GM19193 (cell line): ENCODE measurements around the gene RAB41.

Experiments used
- POLR2A ChIP-seq: IDR thresholded peaks from 4 replicates; pipeline ENCODE4 v1.6.1; 2011; ENCODE audit not compliant: insufficient read depth, insufficient read length; ENCODE audit errors: extremely low read depth

Gene RAB41

DNA sequence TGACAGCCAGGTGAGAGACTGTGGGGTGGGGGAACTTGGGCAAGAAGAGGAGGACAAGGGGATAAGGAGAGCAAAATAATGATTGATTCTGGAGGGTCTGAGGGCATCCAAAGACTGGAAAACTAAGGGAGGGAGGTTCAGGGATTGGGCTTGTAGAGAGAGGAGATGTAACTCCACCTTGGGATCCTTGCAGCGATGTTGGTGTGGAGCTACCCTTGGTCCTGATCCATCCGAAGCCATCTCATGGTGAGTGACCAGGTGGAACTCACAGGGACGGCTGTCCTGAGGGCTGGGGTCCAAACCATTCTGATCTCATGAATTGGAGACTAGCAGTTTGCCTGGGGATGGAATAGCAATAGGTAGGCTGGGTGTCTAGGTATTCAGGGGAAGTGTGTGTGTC lies 1.4 kb upstream of the RAB41 start:
- TF ChIP-seq POLR2A: no peak

DNA sequence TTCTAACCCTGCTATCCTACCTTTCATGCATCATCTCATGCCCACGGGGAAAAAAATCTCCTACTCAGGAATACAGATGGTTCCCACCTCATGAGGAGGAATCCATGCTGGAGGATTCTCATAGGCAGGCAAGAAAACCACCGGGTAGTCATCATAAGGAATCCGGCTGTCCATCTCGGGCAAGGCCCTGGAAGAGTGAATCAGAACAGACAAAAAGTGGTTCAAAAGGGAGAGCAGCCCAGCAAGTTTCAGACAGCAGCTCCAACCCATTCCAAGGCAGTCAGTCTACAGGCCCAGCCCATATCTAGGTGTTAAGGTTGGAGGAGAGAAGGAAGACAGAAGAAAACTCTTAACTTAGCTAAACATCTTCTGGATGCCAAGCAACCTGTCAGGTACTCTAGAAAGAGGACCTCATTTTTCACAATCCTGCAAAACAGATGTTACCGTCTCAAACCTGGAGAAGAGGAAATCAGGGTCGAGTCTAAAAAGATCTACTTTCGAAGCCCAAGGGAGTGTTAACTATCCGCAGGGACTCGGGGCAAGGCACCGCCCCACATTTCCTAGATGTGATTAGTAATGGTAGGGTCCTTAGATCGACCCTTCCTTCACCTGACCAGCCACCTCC lies 7.3 kb downstream of the RAB41 start:
- TF ChIP-seq POLR2A: no peak

DNA sequence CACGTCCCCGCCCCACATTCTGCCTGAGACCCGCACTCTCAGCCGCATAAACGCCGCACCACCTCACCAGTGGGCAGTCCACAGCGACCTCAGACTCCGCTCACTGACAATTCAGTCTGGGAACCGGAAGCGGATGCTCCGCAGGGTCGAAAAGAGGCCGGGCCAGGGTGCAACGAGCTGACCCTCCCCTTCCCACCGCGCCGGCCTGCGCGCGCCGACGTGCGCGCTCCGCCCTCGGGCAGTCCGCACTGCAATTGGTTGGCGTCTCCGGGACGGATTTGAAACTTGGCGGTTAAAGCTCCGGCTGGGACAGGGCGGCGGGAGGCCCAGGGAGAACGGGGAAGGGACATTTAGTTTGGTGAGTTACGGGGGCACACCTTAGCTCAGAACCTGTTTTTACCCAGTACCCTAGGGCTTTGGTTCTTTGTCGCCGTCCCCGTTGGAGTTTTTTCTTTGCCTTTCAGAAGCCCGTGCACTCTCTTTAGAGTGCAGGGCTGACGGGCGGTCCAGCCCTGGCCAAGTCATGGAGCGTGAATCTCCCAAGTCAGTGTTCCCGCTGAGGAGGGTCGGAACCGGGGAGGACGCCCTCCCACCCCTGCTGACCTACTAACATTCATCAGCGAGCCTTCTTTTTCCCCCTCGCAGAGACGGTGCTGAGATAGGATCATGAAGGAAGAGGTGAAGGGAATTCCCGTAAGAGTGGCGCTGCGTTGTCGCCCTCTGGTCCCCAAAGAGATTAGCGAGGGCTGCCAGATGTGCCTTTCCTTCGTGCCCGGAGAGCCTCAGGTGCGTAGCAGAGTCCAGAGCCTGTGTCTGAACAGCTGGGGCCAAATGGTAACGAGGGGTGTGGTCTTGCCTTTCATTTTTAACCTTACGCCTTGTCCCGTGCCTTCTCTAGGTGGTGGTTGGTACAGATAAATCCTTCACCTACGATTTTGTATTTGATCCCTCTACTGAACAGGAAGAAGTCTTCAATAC lies 8.1 kb downstream of the RAB41 start, which contains the start of the genes KIF4A and PDZD11:
Gene KIF4A (plus strand): TSS at position 312 of the 978 bp plus-strand sequence. CDS start 355 bp downstream, at position 667.
Gene PDZD11 (minus strand): TSS at position 135 of the 978 bp plus-strand sequence. CDS start 586 bp downstream, outside the sequence.
- peak; percentile 82 for TF ChIP-seq POLR2A

DNA sequence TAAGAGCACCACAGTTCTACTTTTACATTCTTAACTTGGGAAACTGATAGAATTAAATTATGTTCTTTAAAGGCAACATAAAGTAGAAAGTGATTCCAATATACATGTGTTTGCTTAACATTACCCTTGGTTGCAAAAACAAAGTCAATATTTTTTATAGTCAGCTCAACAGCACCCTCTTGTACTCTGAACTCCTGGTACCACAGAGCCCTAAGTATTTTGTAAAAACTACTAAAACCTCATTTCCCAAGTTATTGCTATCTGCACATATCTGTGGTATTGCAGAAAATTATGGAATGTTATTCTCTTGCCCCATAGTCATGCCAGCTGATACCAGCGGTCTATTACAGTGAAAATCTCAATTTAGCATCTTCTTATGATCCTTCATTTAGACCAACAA lies 10.8 kb downstream of the RAB41 start:
- TF ChIP-seq POLR2A: no peak

DNA sequence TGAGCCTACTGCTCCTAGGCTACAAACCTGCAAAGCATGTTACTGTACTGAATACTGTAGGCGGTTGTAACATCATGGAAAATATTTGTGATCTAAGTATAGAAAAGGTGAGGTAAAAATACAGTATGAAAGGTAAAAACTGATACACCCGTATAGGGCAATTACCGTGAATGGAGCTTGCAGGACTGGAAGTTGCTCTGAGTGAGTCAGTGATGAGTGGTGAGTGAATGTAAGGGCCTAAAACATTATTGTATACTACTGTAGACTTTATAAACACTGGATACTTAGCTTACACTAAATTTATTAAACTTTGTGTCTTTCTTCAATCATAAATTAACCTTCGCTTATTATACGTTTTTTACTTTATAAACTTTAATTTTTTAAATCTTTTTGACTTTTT lies 11.6 kb downstream of the RAB41 start:
- TF ChIP-seq POLR2A: no peak

DNA sequence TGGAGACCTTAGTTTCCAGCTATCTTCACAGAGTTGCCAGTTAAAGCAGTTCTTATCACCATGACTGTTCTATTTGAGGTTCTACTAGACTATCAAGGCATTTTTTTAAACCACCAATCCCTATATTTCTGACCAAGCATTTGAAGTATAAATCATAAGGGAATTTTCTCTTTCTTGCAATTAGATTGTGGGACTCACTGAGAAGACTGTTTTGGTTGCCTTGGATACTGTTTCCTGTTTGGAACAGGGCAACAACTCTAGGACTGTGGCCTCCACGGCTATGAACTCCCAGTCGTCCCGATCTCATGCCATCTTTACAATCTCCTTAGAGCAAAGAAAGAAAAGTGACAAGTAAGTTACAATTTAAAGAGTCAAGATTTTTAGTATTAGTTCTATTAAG lies 19.7 kb downstream of the RAB41 start:
- TF ChIP-seq POLR2A: no peak

DNA sequence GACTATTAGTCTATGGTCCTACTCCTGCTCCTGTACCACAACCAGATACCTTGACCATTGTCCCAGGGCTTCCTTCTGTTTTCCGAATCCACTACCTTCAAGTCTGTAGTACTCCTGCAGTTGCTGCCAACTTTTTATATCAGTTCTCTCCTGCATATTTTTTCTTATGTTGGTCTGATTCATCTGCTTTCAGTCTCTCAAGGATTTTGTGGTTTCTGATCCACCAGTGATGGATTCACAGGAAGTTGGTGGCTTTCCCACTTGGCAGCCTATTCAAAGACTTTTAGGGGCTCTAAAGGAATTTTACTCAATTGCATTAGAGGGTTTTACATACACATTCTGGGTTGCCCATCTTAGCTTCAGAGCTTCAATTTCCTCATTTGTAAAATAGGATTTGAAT lies 31.5 kb downstream of the RAB41 start:
- TF ChIP-seq POLR2A: no peak

DNA sequence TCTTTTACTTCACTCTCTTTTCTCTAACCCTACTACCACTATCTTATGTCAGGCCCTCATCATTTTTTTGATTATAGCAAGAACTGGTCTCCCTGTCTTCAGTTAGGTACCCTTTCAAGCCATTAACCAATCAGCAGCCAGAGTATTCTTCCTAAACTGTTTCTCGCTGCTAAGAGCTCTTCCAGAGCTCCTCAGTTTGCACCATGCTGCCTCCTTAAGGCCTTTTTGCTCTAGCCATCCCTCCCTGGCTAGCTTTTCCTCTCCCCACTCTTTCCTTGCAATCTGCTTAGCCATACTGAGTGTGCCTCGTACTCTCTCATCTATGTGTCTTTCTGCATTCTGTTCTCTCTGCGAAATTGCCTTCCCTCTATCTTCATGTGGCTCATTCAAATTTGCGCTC lies 40.8 kb downstream of the RAB41 start:
- no peak for TF ChIP-seq POLR2A

DNA sequence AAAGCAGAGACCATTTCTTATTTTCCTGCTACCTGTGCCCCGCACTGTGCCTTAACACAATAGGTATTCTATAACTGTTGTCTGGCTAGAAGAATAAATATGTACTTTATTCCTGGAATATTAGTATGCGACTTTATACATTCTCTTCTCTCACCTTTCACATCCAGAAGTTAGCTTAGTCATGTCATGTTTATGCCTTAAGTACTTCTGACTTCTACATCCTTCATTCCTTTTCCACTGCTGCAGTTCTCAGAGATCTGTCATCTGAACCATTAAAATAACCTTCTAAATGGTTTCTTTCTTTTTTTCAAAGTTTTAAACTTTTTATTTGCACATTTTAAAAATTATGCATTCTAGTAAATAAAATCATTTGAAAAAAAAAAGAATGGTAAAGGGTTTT lies 42.4 kb downstream of the RAB41 start:
- TF ChIP-seq POLR2A: no peak

DNA sequence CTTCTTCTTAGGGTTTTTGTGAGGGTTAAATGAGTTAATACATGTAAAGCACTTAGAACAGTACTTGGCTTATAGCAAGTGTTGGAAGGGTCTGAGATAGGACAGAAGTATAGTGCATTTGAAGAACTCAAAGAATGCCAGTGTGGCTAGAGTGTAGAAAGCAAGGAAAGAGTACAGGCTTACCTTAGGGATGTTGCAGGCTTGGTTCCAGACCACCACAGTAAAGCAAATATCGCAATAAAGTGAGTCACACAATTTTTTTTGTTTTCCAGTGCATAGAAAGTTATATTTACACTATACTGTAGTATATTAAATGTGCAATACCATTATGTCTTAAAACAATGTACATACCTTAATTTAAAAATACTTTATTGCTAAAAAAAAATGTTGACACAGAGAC lies 49.2 kb downstream of the RAB41 start:
- no peak for TF ChIP-seq POLR2A

DNA sequence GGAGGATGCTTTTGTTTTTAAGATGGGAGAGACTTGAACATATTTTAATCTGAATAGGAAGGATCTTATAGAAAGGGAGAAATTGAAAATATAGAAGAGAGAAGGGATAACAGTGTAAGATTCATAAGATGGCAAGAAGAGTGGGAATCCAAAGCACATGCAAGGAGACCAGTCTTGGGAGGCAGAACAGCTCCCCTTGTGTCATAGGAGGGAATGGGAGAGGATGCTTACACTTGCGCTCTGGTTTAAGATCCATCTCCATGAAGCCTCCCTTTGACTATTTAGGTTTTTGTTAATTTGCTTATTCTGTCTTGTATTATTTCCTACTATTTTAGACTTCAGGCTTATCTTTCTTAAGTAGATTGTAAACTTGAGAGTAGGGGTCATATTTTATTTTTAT lies 50.6 kb downstream of the RAB41 start:
- no peak for TF ChIP-seq POLR2A
